HepG2 (cell line): ENCODE results near the gene CFAP43. TPM values are rescaled to one million over a fixed set of nuclear protein-coding genes. Genes with fewer than 3 reads are reported as not detected.

Experiments used
- CBFB ChIP-seq: sonication (generic); formaldehyde crosslinking; IDR thresholded peaks from 2 replicates; pipeline ENCODE4 v1.4.0; 2020; ENCODE audit warnings: missing genetic modification reagents
- CREBL2 ChIP-seq: sonication (generic); formaldehyde crosslinking; IDR thresholded peaks from 2 replicates; pipeline ENCODE4 v1.8.1; 2023; ENCODE audit warnings: missing genetic modification reagents, mild to moderate bottlenecking, borderline replicate concordance
- GPBP1L1 ChIP-seq: sonication (generic); formaldehyde crosslinking; IDR thresholded peaks from 2 replicates; pipeline ENCODE4 v1.5.0; 2020; ENCODE audit warnings: mild to moderate bottlenecking, missing genetic modification reagents
- NFE2L2 ChIP-seq: fragments of 150-350 bp; IDR thresholded peaks from 2 replicates; pipeline ENCODE4 v1.6.1; 2014; ENCODE audit warnings: low read length
- PHB2 ChIP-seq: fragments of 450-650 bp; IDR thresholded peaks from 2 replicates; pipeline ENCODE4 v1.6.1; 2018; ENCODE audit not compliant: partially characterized antibody
- RARA ChIP-seq: IDR thresholded peaks from 2 replicates; pipeline ENCODE4 v1.6.1; 2016; ENCODE audit warnings: missing genetic modification reagents, missing compliant biosample characterization
- RFX1 ChIP-seq: fragments of 450-650 bp; IDR thresholded peaks from 2 replicates; pipeline ENCODE4 v1.6.1; 2017
- TCF12 ChIP-seq, 2 experiments: fragments of 450-650 bp in 1 of 2; sonication (generic) in 1 of 2; formaldehyde crosslinking in 1 of 2; IDR thresholded peaks; 2 replicates each; pipeline versions ENCODE4 v1.6.1 to v1.8.0; 2017 to 2022; ENCODE audit warnings: antibody characterized with exemption in 1 of 2, mild to moderate bottlenecking in 1 of 2, missing genetic modification reagents in 1 of 2, moderate library complexity in 1 of 2
- THAP8 ChIP-seq: sonication (generic); formaldehyde crosslinking; IDR thresholded peaks from 2 replicates; pipeline ENCODE4 v1.5.1; 2020; ENCODE audit warnings: missing genetic modification reagents, mild to moderate bottlenecking, borderline replicate concordance
- TOPORS ChIP-seq: sonication (generic); formaldehyde crosslinking; IDR thresholded peaks from 2 replicates; pipeline ENCODE4 v1.8.0; 2023; ENCODE audit warnings: mild to moderate bottlenecking, missing genetic modification reagents
- ZNF121 ChIP-seq: sonication (generic); formaldehyde crosslinking; IDR thresholded peaks from 2 replicates; pipeline ENCODE4 v1.5.0; 2020; ENCODE audit warnings: mild to moderate bottlenecking, missing genetic modification reagents
- ZNF20 ChIP-seq: sonication (generic); formaldehyde crosslinking; IDR thresholded peaks from 2 replicates; pipeline ENCODE4 v1.4.0; 2020; ENCODE audit warnings: mild to moderate bottlenecking, moderate library complexity, missing genetic modification reagents
- ZNF225 ChIP-seq: sonication (generic); formaldehyde crosslinking; IDR thresholded peaks from 2 replicates; pipeline ENCODE4 v1.4.0; 2020; ENCODE audit warnings: mild to moderate bottlenecking, missing genetic modification reagents
- ZNF3 ChIP-seq: IDR thresholded peaks from 2 replicates; pipeline ENCODE4 v1.7.0; 2017; ENCODE audit warnings: inconsistent platforms
- ZNF468 ChIP-seq: sonication (generic); formaldehyde crosslinking; IDR thresholded peaks from 2 replicates; pipeline ENCODE4 v1.8.0; 2022; ENCODE audit warnings: mild to moderate bottlenecking, moderate library complexity, missing genetic modification reagents
- ZNF558 ChIP-seq: sonication (generic); formaldehyde crosslinking; IDR thresholded peaks from 2 replicates; pipeline ENCODE4 v1.9.0; 2022; ENCODE audit warnings: mild to moderate bottlenecking, missing genetic modification reagents, borderline replicate concordance
- ZNF577 ChIP-seq: sonication (generic); formaldehyde crosslinking; IDR thresholded peaks from 2 replicates; pipeline ENCODE4 v1.4.0; 2020; ENCODE audit warnings: mild to moderate bottlenecking, low read depth, missing genetic modification reagents, borderline replicate concordance
- ZNF605 ChIP-seq: sonication (generic); formaldehyde crosslinking; IDR thresholded peaks from 2 replicates; pipeline ENCODE4 v1.8.0; 2022; ENCODE audit warnings: mild to moderate bottlenecking, missing genetic modification reagents
- ZSCAN29 ChIP-seq: sonication (generic); formaldehyde crosslinking; conservative IDR thresholded peaks from 2 replicates; pipeline ENCODE4 v1.4.0; 2020; ENCODE audit warnings: mild to moderate bottlenecking, missing genetic modification reagents
- polyA plus RNA-seq, 8 experiments: library from polyadenylated mRNA; depleted of rRNA in 3 of 8; stranded (reverse) in 7 of 8; unstranded in 1 of 8; fragments of >200 nt; fragmentation: Illumina TruSeq in 4 of 8; extraction: Trizol in 4 of 8; gene quantifications; 2 replicates each; pipeline versions ENCODE4 v1.2.1 to v1.2.3, GENCODE V29; 2011 to 2016; ENCODE audit warnings: low read depth in 4 of 8, missing spikeins in 1 of 8, mixed read lengths in 1 of 8; ENCODE audit not compliant: insufficient read depth in 1 of 8
- total RNA-seq, 5 experiments: library from RNA; depleted of rRNA; stranded (reverse); fragments of >200 nt; fragmentation: Illumina TruSeq; extraction: Trizol; gene quantifications; 2 replicates each; pipeline ENCODE4 v1.2.3, GENCODE V29; 2016; ENCODE audit warnings: low read depth in 1 of 5
- TF ChIP-seq, protein P1 (sequence below): IDR thresholded peaks from 2 replicates; pipeline ENCODE4 v1.6.1; 2016; ENCODE audit warnings: mild to moderate bottlenecking, missing biosample characterization, missing genetic modification reagents
- TF ChIP-seq, protein P2 (sequence below): sonication (generic); formaldehyde crosslinking; IDR thresholded peaks from 2 replicates; pipeline ENCODE4 v1.4.0; 2020; ENCODE audit warnings: missing genetic modification reagents
- TF ChIP-seq, protein P3 (sequence below): sonication (generic); formaldehyde crosslinking; IDR thresholded peaks from 2 replicates; pipeline ENCODE4 v1.5.0; 2020; ENCODE audit warnings: missing genetic modification reagents, mild to moderate bottlenecking, borderline replicate concordance

The CFAP43 gene
- total and polyA plus RNA-seq, 2 of the 13 experiments (the other 11 are each of a cell fraction or from before 2014, with no cell fraction given) = 0.24 to 0.38 TPM

- TF ChIP-seq, protein P1, sequence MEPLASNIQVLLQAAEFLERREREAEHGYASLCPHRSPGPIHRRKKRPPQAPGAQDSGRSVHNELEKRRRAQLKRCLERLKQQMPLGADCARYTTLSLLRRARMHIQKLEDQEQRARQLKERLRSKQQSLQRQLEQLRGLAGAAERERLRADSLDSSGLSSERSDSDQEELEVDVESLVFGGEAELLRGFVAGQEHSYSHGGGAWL (CRISPR knock-in tag) = peak; percentile 74
- no peak for TF ChIP-seq ZNF20 (CRISPR knock-in tag)
- TF ChIP-seq, protein P2, sequence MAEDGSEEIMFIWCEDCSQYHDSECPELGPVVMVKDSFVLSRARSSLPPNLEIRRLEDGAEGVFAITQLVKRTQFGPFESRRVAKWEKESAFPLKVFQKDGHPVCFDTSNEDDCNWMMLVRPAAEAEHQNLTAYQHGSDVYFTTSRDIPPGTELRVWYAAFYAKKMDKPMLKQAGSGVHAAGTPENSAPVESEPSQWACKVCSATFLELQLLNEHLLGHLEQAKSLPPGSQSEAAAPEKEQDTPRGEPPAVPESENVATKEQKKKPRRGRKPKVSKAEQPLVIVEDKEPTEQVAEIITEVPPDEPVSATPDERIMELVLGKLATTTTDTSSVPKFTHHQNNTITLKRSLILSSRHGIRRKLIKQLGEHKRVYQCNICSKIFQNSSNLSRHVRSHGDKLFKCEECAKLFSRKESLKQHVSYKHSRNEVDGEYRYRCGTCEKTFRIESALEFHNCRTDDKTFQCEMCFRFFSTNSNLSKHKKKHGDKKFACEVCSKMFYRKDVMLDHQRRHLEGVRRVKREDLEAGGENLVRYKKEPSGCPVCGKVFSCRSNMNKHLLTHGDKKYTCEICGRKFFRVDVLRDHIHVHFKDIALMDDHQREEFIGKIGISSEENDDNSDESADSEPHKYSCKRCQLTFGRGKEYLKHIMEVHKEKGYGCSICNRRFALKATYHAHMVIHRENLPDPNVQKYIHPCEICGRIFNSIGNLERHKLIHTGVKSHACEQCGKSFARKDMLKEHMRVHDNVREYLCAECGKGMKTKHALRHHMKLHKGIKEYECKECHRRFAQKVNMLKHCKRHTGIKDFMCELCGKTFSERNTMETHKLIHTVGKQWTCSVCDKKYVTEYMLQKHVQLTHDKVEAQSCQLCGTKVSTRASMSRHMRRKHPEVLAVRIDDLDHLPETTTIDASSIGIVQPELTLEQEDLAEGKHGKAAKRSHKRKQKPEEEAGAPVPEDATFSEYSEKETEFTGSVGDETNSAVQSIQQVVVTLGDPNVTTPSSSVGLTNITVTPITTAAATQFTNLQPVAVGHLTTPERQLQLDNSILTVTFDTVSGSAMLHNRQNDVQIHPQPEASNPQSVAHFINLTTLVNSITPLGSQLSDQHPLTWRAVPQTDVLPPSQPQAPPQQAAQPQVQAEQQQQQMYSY (CRISPR knock-in tag) = 0 out of 2 replicates have a peak, but pooled peaks have one; percentile 17
- TF ChIP-seq THAP8 (CRISPR knock-in tag) = no peak
- TF ChIP-seq ZNF3 (CRISPR knock-in tag) = no peak
- TF ChIP-seq RARA (CRISPR knock-in tag) = no peak
- TF ChIP-seq ZSCAN29 (CRISPR knock-in tag) = peak; percentile 89; the same call in 1 of the 2 replicates
- no peak for TF ChIP-seq ZNF468 (CRISPR knock-in tag)
- no peak for TF ChIP-seq TCF12 (IDR thresholded peaks at IDR 0.05)
- no peak for TF ChIP-seq TCF12 (CRISPR knock-in tag; IDR thresholded peaks at IDR 0.05)
- no peak for TF ChIP-seq ZNF605 (CRISPR knock-in tag)
- no peak for TF ChIP-seq ZNF121 (CRISPR knock-in tag)
- peak; percentile 79 for TF ChIP-seq ZNF225 (CRISPR knock-in tag)
- peak; percentile 53; the same call in 1 of the 2 replicates for TF ChIP-seq ZNF558 (CRISPR knock-in tag)
- TF ChIP-seq RFX1 = peak; percentile 99
- no peak for TF ChIP-seq GPBP1L1 (CRISPR knock-in tag)
- TF ChIP-seq CBFB = peak; percentile 60; the same call in 1 of the 2 replicates
- TF ChIP-seq, protein P3, sequence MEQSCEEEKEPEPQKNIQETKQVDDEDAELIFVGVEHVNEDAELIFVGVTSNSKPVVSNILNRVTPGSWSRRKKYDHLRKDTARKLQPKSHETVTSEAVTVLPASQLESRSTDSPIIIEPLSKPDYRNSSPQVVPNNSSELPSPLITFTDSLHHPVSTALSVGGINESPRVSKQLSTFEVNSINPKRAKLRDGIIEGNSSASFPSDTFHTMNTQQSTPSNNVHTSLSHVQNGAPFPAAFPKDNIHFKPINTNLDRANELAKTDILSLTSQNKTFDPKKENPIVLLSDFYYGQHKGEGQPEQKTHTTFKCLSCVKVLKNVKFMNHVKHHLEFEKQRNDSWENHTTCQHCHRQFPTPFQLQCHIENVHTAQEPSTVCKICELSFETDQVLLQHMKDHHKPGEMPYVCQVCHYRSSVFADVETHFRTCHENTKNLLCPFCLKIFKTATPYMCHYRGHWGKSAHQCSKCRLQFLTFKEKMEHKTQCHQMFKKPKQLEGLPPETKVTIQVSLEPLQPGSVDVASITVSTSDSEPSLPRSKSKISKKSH (CRISPR knock-in tag) = peak; percentile 94
- no peak for TF ChIP-seq NFE2L2
- peak; percentile 77; the same call in 1 of the 2 replicates for TF ChIP-seq TOPORS (CRISPR knock-in tag)
- TF ChIP-seq PHB2 = no peak
- no peak; the same call in 1 of the 2 replicates for TF ChIP-seq CREBL2 (CRISPR knock-in tag)
- TF ChIP-seq ZNF577 (CRISPR knock-in tag) = no peak
These were observed at the start of gene CFAP43 (continued) for GRCh38 chr10:104231784-104232612.
